Ramos (cell line): ENCODE data around the gene LCN6.
"Not testable (repeated sequence)": the region's sequence is repeated elsewhere in the genome, so short reads cannot be mapped to it uniquely, and the experiment has no call there.

Experiments used
- in situ Hi-C: fragments of 300-500 bp; cut with MboI; formaldehyde crosslinking; loops from one replicate; pipeline ENCODE4 v1.14.3; 2022; ENCODE audit warnings: low sequenced_read_pairs; ENCODE audit not compliant: unreplicated experiment

Gene LCN6

DNA sequence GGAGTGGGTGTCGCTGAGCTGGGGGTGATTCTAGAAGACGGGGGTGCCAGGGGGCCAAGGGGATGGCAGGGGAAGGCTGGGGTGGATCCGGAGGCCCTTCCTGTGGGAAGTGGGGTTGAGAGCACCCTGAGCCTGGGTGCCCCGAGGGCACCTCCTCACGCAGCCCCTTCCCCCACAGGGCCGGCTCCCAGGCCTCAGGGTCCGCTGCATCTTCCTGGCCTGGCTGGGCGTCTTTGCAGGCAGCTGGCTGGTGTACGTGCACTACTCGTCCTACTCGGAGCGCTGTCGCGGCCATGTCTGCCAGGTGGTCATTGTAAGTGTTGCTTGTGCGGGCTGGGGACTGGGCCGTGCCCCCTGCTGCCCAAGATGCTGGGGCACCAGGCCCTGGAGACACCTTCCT is 30.9 kb downstream of the LCN6 start:
- in situ Hi-C loops = no loop called here

- in situ Hi-C loops = no loop called here
Observed at GRCh38 chr9:136714893-136715274, 33.4 kb downstream of the LCN6 start.

DNA sequence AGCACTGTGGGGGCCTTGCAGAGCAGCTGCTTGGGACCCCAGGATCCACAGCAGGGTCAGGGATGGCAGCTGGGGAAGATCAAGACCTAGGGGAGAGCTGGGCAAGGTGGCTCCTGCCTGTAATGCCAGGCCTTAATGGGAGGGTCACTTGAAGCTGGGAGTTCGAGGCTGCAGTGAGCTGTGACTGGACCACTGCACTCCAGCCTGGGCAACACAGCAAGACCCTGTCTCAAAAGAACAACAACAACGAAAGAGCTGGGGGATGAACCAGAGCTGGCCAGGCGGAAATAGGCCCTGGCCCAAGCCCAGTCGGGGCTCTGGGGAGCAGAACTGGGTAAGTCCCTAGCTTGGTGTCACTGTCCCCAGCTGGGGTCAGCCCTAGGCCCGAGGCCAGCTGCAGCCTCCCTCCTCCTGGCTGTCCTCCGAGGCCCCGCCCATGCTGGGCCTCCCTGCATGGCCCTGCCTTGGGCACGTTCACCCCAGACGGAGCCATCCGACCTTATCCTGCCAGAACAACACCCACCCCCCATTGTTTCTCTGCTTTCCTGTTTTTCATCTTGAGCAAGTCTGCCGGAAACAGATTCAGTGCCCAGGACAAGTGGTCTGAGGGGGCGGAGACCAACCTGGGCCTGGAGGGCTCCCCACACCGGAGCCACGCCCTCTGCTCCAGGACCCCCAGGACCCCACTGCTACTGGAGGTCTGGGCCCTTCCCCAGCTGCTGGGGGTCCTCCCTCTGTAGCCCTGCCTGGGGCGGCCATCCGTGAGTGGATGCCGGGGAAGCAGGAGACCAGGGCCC is 34.0 kb downstream of the LCN6 start:
- in situ Hi-C loops = no loop called here

- in situ Hi-C loops = no loop called here
Observed at GRCh38 chr9:136713550-136713949, 34.8 kb downstream of the LCN6 start.

DNA sequence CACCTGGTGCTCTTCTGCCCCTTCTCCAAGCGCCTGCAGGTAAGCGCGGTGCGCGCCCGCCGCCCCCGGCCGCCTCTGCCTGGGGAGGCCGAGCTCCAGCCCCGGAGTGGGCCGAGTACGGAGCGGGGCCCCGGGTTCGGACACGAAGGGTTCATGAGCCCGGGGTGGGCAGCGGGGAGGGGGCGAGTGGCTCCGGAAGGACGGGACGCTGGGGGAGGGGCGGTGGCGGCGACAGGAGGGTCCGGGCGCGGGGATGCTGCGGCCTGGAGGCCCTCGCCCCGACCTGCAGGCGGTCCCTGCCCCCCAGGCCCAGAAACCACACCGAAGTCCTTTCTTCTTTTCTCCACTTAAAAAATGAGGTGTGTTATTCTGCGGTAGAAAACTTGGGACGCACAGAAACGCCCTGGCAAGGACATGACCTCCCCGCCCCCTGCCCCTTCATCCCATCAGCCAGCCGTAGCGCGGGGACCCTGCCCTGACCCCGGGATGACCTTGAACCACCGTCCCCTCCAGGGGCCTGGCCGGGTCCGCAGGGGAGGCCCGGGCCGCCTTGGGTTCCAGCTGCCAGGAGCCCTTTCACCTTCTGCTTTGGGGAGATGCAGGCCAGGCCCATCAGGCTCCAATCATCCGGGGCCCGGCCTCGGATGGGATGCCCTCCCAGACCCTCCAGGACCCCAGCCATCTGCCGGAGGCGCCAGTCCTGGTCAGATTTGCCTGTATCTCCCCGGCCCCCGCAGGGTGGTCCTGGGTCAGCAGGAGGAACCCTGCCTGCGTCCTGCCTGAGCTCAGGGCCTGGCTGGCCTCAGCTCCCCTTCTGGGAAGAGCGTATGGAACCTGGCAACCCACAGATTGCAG is 35.4 kb downstream of the LCN6 start:
- in situ Hi-C loops = no loop called here

- in situ Hi-C loops = no loop called here
Observed at GRCh38 chr9:136711751-136712689, 36.3 kb downstream of the LCN6 start, which contains the start of gene DIPK1B. DIPK1B (plus strand) TSS chr9:136712572; CDS start chr9:136712666, 94 bp downstream.

DNA sequence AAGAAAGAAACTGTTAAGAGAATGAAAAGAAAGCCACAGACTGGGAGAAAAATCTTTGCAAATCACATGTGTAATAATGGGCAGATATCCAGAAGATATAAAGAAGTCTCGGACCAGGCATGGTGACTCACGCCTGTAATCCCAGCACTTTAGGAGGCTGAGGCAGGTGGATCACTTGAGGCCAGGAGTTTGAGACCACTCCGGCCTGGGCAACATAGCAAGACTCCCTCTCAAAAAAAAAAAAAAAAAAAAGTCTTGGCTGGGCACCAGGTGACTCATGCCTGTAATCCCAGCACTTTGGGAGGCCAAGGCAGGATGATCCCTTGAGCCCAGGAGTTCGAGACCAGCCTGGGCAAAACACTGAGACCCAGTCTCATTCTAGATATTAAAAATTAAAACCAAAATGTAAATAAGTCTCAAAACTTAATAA is 37.1 kb downstream of the LCN6 start:
- in situ Hi-C loops = not testable (repeated sequence)

- in situ Hi-C loops = no loop called here
Observed at GRCh38 chr9:136710543-136710942, 37.8 kb downstream of the LCN6 start.

GRCh38 chr9:136709454-136710109 is 38.7 kb downstream of the LCN6 start:
- in situ Hi-C loops = no loop called here

- in situ Hi-C loops = no loop called here
Observed at GRCh38 chr9:136707849-136708517, 40.3 kb downstream of the LCN6 start.

- in situ Hi-C loops = no loop called here
Observed at GRCh38 chr9:136707011-136707410, 41.3 kb downstream of the LCN6 start.

GRCh38 chr9:136705564-136705963 is 42.8 kb downstream of the LCN6 start:
- in situ Hi-C loops = no loop called here

DNA sequence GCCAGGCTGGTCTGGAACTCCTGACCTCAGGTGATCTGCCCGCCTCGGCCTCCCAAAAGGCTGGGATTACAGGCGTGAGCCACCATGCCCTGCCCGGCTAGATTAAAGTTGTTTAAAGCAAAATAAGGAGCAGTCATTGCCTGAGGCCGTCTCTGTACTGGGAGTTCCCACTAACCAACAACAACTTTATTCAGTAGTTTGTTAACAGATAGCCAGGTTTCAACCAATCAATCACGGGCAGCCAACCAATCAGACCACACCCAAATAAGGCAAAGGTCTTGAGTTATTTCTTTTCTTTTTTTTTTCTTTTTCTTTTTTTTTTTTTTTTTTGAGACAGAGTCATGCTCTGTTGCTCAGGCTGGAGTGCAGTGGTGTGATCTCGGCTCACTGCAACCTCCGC is 43.6 kb downstream of the LCN6 start:
- in situ Hi-C loops = not testable (repeated sequence)

DNA sequence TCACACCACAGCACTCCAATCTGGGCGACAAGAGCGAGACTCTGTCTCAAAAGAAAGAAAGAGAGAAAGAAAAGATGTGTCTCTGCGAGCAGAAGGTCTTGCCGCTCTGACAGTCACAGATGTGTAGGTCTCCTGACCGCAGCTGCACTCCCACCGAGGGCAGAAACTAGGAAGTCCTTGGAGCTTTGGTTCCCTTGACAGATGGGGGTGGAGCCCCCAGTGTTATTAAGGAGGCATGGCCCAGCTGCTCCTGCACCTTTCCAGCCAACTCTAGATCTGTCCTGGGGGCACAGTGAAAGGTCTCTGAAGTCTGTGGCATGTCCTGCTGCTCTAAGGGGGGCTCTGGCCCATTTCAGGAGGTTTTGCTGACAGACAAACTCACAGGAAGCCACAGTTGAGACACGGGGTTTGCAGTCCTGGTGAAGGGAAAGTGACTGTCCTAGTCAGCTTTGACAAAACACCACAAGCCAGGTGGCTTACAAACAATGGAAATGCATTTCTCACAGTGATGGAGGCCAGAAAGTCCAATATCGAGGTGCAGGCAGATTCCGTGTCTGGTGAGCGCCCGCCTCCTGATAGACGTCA is 45.0 kb downstream of the LCN6 start:
- in situ Hi-C loops = no loop called here

DNA sequence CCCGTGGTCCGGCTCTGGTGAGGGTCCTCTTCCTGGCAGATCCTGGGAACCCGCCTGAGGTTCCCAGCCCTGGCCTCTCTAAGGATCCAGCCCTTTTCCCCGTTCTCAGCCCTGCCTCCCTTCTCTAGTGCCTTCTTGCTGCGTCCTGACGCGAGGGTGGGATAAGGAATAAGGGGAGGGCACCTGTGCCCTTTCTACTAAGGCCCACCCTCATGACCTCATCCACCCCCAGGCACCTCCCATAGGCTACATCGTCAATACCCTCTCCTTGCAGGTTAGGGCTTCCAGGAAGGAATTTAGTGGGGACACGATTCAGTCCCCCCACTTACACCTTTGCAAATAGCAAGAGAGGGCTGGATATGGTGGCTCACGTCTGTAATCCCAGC is 46.7 kb downstream of the LCN6 start:
- in situ Hi-C loops = no loop called here

GRCh38 chr9:136700959-136701667 is 47.2 kb downstream of the LCN6 start:
- in situ Hi-C loops = no loop called here

- in situ Hi-C loops = no loop called here
Observed at GRCh38 chr9:136700304-136700703, 48.0 kb downstream of the LCN6 start.

GRCh38 chr9:136698635-136699246 is 49.6 kb downstream of the LCN6 start:
- in situ Hi-C loops = no loop called here
